HG02610 (cell line): Measurements from ENCODE around the gene PODXL.

Experiments
- ATAC-seq: cut with Tn5 transposase; IDR thresholded peaks from one replicate; pipeline ENCODE4 v1.9.1; 2021; ENCODE audit warnings: mild to moderate bottlenecking, moderate library complexity; ENCODE audit not compliant: unreplicated experiment

PODXL gene

GRCh38 chr7:131556053-131556908 is at the start of gene PODXL:
Gene PODXL (minus strand): TSS chr7:131556628. CDS start chr7:131556359, 269 bp downstream.
- peak; percentile 70 for ATAC-seq

- ATAC-seq, result no peak
Observed at GRCh38 chr7:131605280-131605878, 49.0 kb upstream of the PODXL start.

- no peak for ATAC-seq
Observed at GRCh38 chr7:131604841-131605279, 48.4 kb upstream of the PODXL start.

- no peak for ATAC-seq
Observed at GRCh38 chr7:131603932-131604331, 47.5 kb upstream of the PODXL start.

- no peak for ATAC-seq
Observed at GRCh38 chr7:131602994-131603372, 46.6 kb upstream of the PODXL start.

GRCh38 chr7:131602304-131602993 is 46.0 kb upstream of the PODXL start:
- ATAC-seq, result no peak

- ATAC-seq, result no peak
Observed at GRCh38 chr7:131600085-131600881, 43.9 kb upstream of the PODXL start.

- ATAC-seq, result no peak
Observed at GRCh38 chr7:131596785-131597184, 40.4 kb upstream of the PODXL start.

- ATAC-seq, result no peak
Observed at GRCh38 chr7:131595699-131596098, 39.3 kb upstream of the PODXL start.

- no peak for ATAC-seq
Observed at GRCh38 chr7:131591687-131592319, 35.4 kb upstream of the PODXL start.

- no peak for ATAC-seq
Observed at GRCh38 chr7:131587315-131587923, 31.0 kb upstream of the PODXL start.

GRCh38 chr7:131586759-131587158 is 30.3 kb upstream of the PODXL start:
- ATAC-seq, result no peak

GRCh38 chr7:131586259-131586658 is 29.8 kb upstream of the PODXL start:
- no peak for ATAC-seq

GRCh38 chr7:131583430-131583829 is 27.0 kb upstream of the PODXL start:
- no peak for ATAC-seq

- ATAC-seq, result no peak
Observed at GRCh38 chr7:131581241-131582051, 25.0 kb upstream of the PODXL start.

- ATAC-seq, result no peak
Observed at GRCh38 chr7:131578602-131579001, 22.2 kb upstream of the PODXL start.

- no peak for ATAC-seq
Observed at GRCh38 chr7:131574741-131575140, 18.3 kb upstream of the PODXL start.

GRCh38 chr7:131570401-131570800 is 14.0 kb upstream of the PODXL start:
- ATAC-seq, result no peak

GRCh38 chr7:131568970-131569369 is 12.5 kb upstream of the PODXL start:
- ATAC-seq, result no peak
